ENCODE data around the gene SURF1.

- TF ChIP-seq, protein P1, sequence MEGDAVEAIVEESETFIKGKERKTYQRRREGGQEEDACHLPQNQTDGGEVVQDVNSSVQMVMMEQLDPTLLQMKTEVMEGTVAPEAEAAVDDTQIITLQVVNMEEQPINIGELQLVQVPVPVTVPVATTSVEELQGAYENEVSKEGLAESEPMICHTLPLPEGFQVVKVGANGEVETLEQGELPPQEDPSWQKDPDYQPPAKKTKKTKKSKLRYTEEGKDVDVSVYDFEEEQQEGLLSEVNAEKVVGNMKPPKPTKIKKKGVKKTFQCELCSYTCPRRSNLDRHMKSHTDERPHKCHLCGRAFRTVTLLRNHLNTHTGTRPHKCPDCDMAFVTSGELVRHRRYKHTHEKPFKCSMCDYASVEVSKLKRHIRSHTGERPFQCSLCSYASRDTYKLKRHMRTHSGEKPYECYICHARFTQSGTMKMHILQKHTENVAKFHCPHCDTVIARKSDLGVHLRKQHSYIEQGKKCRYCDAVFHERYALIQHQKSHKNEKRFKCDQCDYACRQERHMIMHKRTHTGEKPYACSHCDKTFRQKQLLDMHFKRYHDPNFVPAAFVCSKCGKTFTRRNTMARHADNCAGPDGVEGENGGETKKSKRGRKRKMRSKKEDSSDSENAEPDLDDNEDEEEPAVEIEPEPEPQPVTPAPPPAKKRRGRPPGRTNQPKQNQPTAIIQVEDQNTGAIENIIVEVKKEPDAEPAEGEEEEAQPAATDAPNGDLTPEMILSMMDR (IDR thresholded peaks at IDR 0.05) = no peak
- no peak for TF ChIP-seq ZFX (IDR thresholded peaks at IDR 0.05; ENCODE audit: borderline replicate concordance)
Measured at GRCh38 chr9:133348718-133349573, 7.3 kb downstream of the SURF1 start.

Measured in 22Rv1 (cell line).